GM18907 (cell line): ENCODE data around the gene OR52E4.
A peak's percentile ranks its signal among the peaks of the same experiment; 100 is the strongest.

Experiments
- ATAC-seq: cut with Tn5 transposase; IDR thresholded peaks from one replicate; pipeline ENCODE4 v1.9.1; 2021; ENCODE audit warnings: mild to moderate bottlenecking, moderate library complexity; ENCODE audit not compliant: unreplicated experiment

Gene OR52E4

GRCh38 chr11:5880329-5880728 lies at the start of gene OR52E4:
Gene OR52E4 (plus strand): TSS chr11:5880629. CDS start chr11:5884293, 3,664 bp downstream.
- no peak for ATAC-seq

GRCh38 chr11:5831196-5831829 lies 49.1 kb upstream of the OR52E4 start:
- ATAC-seq, result no peak

- ATAC-seq, result no peak
Measured at GRCh38 chr11:5833446-5833845, 47.0 kb upstream of the OR52E4 start.

GRCh38 chr11:5837695-5838094 lies 42.7 kb upstream of the OR52E4 start:
- no peak for ATAC-seq

GRCh38 chr11:5841797-5842196 lies 38.6 kb upstream of the OR52E4 start, which contains the start of gene OR52E6:
Gene OR52E6 (minus strand): TSS chr11:5841897. CDS start chr11:5841897, 0 bp downstream.
- no peak for ATAC-seq

- ATAC-seq, result no peak
Measured at GRCh38 chr11:5846701-5847100, 33.7 kb upstream of the OR52E4 start.

- ATAC-seq, result no peak
Measured at GRCh38 chr11:5847711-5848110, 32.7 kb upstream of the OR52E4 start.

GRCh38 chr11:5851002-5851401 lies 29.4 kb upstream of the OR52E4 start:
- ATAC-seq, result no peak

- ATAC-seq, result no peak
Measured at GRCh38 chr11:5857590-5857989, 22.8 kb upstream of the OR52E4 start, which contains the start of gene OR52E8. Gene OR52E8 (minus strand): TSS chr11:5857690. CDS start chr11:5857690, 0 bp downstream.

GRCh38 chr11:5865826-5866225 lies 14.6 kb upstream of the OR52E4 start:
- no peak for ATAC-seq

- ATAC-seq, result no peak
Measured at GRCh38 chr11:5878564-5878963, 1.9 kb upstream of the OR52E4 start.

- no peak for ATAC-seq
Measured at GRCh38 chr11:5881756-5882155, 1.3 kb downstream of the OR52E4 start.

GRCh38 chr11:5887172-5887571 lies 6.7 kb downstream of the OR52E4 start:
- no peak for ATAC-seq

- no peak for ATAC-seq
Measured at GRCh38 chr11:5887661-5888060, 7.2 kb downstream of the OR52E4 start.

GRCh38 chr11:5891216-5891800 lies 10.9 kb downstream of the OR52E4 start:
- no peak for ATAC-seq

GRCh38 chr11:5892908-5893307 lies 12.5 kb downstream of the OR52E4 start, which contains the start of gene OR52E5:
Gene OR52E5 (plus strand): TSS chr11:5893208. CDS start chr11:5900777, 7,569 bp downstream.
- ATAC-seq, result no peak

- no peak for ATAC-seq
Measured at GRCh38 chr11:5899534-5899933, 19.1 kb downstream of the OR52E4 start.

GRCh38 chr11:5910540-5910939 lies 30.1 kb downstream of the OR52E4 start:
- ATAC-seq, result no peak

GRCh38 chr11:5922749-5923426 lies 42.5 kb downstream of the OR52E4 start:
- peak; percentile 96 for ATAC-seq

GRCh38 chr11:5923427-5923776 lies 43.0 kb downstream of the OR52E4 start:
- peak; percentile 60 for ATAC-seq

GRCh38 chr11:5923794-5924193 lies 43.4 kb downstream of the OR52E4 start:
- no peak for ATAC-seq

- no peak for ATAC-seq
Measured at GRCh38 chr11:5928271-5928670, 47.8 kb downstream of the OR52E4 start.
